GM19043 (cell line): Measurements from ENCODE around the gene SMIM23.

Experiments used
- ATAC-seq: cut with Tn5 transposase; IDR thresholded peaks from one replicate; pipeline ENCODE4 v1.9.1; 2021; ENCODE audit warnings: low read depth; ENCODE audit not compliant: unreplicated experiment

Gene SMIM23

GRCh38 chr5:171785517-171785916, at the start of gene SMIM23:
Gene SMIM23, plus strand, starts transcription at chr5:171785817. Its CDS starts 55 bp downstream, at chr5:171785872.
- ATAC-seq, result no peak

- ATAC-seq, result no peak
These were observed 48.4 kb upstream of the SMIM23 start for GRCh38 chr5:171736976-171737891.

- ATAC-seq, result no peak
These were observed 47.1 kb upstream of the SMIM23 start for GRCh38 chr5:171738501-171738900.

GRCh38 chr5:171739271-171739670, 46.3 kb upstream of the SMIM23 start:
- ATAC-seq, result no peak

GRCh38 chr5:171743436-171744076, 42.1 kb upstream of the SMIM23 start:
- ATAC-seq, result no peak

GRCh38 chr5:171744264-171744663, 41.4 kb upstream of the SMIM23 start:
- ATAC-seq, result no peak

- no peak for ATAC-seq
These were observed 40.7 kb upstream of the SMIM23 start for GRCh38 chr5:171744882-171745281.

GRCh38 chr5:171745602-171746001, 40.0 kb upstream of the SMIM23 start:
- ATAC-seq, result no peak

GRCh38 chr5:171747061-171747859, 38.4 kb upstream of the SMIM23 start:
- ATAC-seq, result no peak

GRCh38 chr5:171748720-171749119, 36.9 kb upstream of the SMIM23 start:
- no peak for ATAC-seq

GRCh38 chr5:171749365-171749764, 36.3 kb upstream of the SMIM23 start:
- ATAC-seq, result no peak

- ATAC-seq, result no peak
These were observed 35.3 kb upstream of the SMIM23 start for GRCh38 chr5:171750311-171750788.

GRCh38 chr5:171755354-171755821, 30.2 kb upstream of the SMIM23 start:
- no peak for ATAC-seq

- no peak for ATAC-seq
These were observed 27.6 kb upstream of the SMIM23 start for GRCh38 chr5:171757853-171758535.

- no peak for ATAC-seq
These were observed 25.8 kb upstream of the SMIM23 start for GRCh38 chr5:171759777-171760176.

- ATAC-seq, result no peak
These were observed 23.5 kb upstream of the SMIM23 start for GRCh38 chr5:171762021-171762608.

GRCh38 chr5:171762903-171763302, 22.7 kb upstream of the SMIM23 start:
- no peak for ATAC-seq

GRCh38 chr5:171764265-171764664, 21.4 kb upstream of the SMIM23 start:
- no peak for ATAC-seq

- ATAC-seq, result no peak
These were observed 18.7 kb upstream of the SMIM23 start for GRCh38 chr5:171766875-171767274.

- ATAC-seq, result no peak
These were observed 15.5 kb upstream of the SMIM23 start for GRCh38 chr5:171770153-171770552.
